ENCODE results near the gene RAB11FIP5. TPM values are rescaled to one million over a fixed set of nuclear protein-coding genes. Genes with fewer than 3 reads are reported as not detected.

The RAB11FIP5 gene
- total and polyA plus RNA-seq, 9 of the 15 experiments (the other 6 are each of a cell fraction or from before 2014, with no cell fraction given): 1.7 to 14.4 (median 6.4) TPM

GRCh38 chr2:73071360-73072128, 41.2 kb downstream of the RAB11FIP5 start, which contains the start of gene SFXN5 (continued):
- TF ChIP-seq THRB (CRISPR knock-in tag; conservative IDR thresholded peaks at IDR 0.05) (no peak), CREB3L1 (IDR thresholded peaks at IDR 0.05; ENCODE audit: borderline replicate concordance, low read depth) (peak; percentile 71; the same call in 1 of the 2 replicates), ZNF511 (CRISPR knock-in tag; IDR thresholded peaks at IDR 0.05) (peak; percentile 67), TRIM25 (IDR thresholded peaks at IDR 0.05; ENCODE audit: borderline replicate concordance) (no peak), ARID2 (IDR thresholded peaks at IDR 0.05) (no peak), ELF1 (tag; IDR thresholded peaks at IDR 0.05) (peak; percentile 52; the same call in 1 of the 2 replicates), ZNF143 (CRISPR knock-in tag; IDR thresholded peaks at IDR 0.05) (peak; percentile 94), L3MBTL2 (IDR thresholded peaks at IDR 0.05) (0 out of 2 replicates have a peak, but pooled peaks have one; percentile 17), FOS (IDR thresholded peaks at IDR 0.05; ENCODE audit: extremely low read depth, insufficient read length) (peak; percentile 98), ZNF780A (CRISPR knock-in tag; IDR thresholded peaks at IDR 0.05) (no peak), POLR2AphosphoS5 (IDR thresholded peaks at IDR 0.05; ENCODE audit: control insufficient read depth, insufficient read depth, low read depth, low read length) (peak; percentile 66; the same call in 1 of the 2 replicates), SNIP1 (IDR thresholded peaks at IDR 0.05; ENCODE audit: low read depth) (no peak), JUN (IDR thresholded peaks at IDR 0.05; ENCODE audit: borderline replicate concordance, low read depth, low read length) (peak; percentile 49; the same call in 1 of the 2 replicates), JUN (CRISPR knock-in tag; IDR thresholded peaks at IDR 0.05; ENCODE audit: borderline replicate concordance) (no peak), E2F4 (CRISPR knock-in tag; IDR thresholded peaks at IDR 0.05; ENCODE audit: low read depth) (peak; percentile 83; the same call in 1 of the 2 replicates), CBX8 (IDR thresholded peaks at IDR 0.05; ENCODE audit: borderline replicate concordance, extremely low read depth, low read depth, low read length, poor library complexity, severe bottlenecking) (no peak), LCOR (CRISPR knock-in tag; IDR thresholded peaks at IDR 0.05) (no peak; the same call in 1 of the 2 replicates), ZNF384 (IDR thresholded peaks at IDR 0.05; ENCODE audit: low read depth, low read length) (no peak), CTBP1 (IDR thresholded peaks at IDR 0.05; ENCODE audit: borderline replicate concordance) (peak; percentile 84), POLR2H (tag; IDR thresholded peaks at IDR 0.05; ENCODE audit: low read depth) (peak; percentile 87), MAX (CRISPR knock-in tag; IDR thresholded peaks at IDR 0.05) (no peak)
